HepG2 (cell line): ENCODE results near the gene MRPL10. TPM values are rescaled to one million over a fixed set of nuclear protein-coding genes. Genes with fewer than 3 reads are reported as not detected.
A peak's percentile ranks its signal among the peaks of the same experiment; 100 is the strongest.

Source experiments
- DR1 ChIP-seq: sonication (generic); formaldehyde crosslinking; IDR thresholded peaks from 2 replicates; pipeline ENCODE4 v1.8.0; 2021; ENCODE audit warnings: mild to moderate bottlenecking, missing genetic modification reagents, inconsistent platforms
- MAFK ChIP-seq, 2 experiments: IDR thresholded peaks in 1 of 2; conservative IDR thresholded peaks in 1 of 2; 2 replicates each; pipeline ENCODE4 v1.6.1; 2011; ENCODE audit warnings: improper control_type of control experiment in 2 of 2, low read length in 2 of 2
- NFKB2 ChIP-seq: sonication (generic); formaldehyde crosslinking; IDR thresholded peaks from 2 replicates; pipeline ENCODE4 v1.4.0; 2020; ENCODE audit warnings: missing genetic modification reagents, borderline replicate concordance
- PHF5A ChIP-seq: IDR thresholded peaks from one replicate; pipeline ENCODE4 v1.6.1; 2018; ENCODE audit warnings: low read depth, missing genetic modification reagents; ENCODE audit not compliant: unreplicated experiment
- TOPORS ChIP-seq: sonication (generic); formaldehyde crosslinking; IDR thresholded peaks from 2 replicates; pipeline ENCODE4 v1.8.0; 2023; ENCODE audit warnings: mild to moderate bottlenecking, missing genetic modification reagents
- TRIM22 ChIP-seq: fragments of 450-650 bp; IDR thresholded peaks from 2 replicates; pipeline ENCODE4 v1.6.1; 2017
- USF2 ChIP-seq, 2 experiments: sonication (generic) in 1 of 2; formaldehyde crosslinking in 1 of 2; IDR thresholded peaks; 2 replicates each; pipeline versions ENCODE4 v1.5.1 to v1.6.1; 2011 to 2020; ENCODE audit warnings: borderline replicate concordance in 1 of 2, low read depth in 1 of 2, low read length in 1 of 2, mild to moderate bottlenecking in 1 of 2, missing genetic modification reagents in 1 of 2, moderate library complexity in 1 of 2
- ZBTB8A ChIP-seq: sonication (generic); formaldehyde crosslinking; IDR thresholded peaks from 2 replicates; pipeline ENCODE4 v1.4.0; 2020; ENCODE audit warnings: mild to moderate bottlenecking, low read depth, missing genetic modification reagents, borderline replicate concordance
- ZNF143 ChIP-seq: sonication (generic); formaldehyde crosslinking; IDR thresholded peaks from 2 replicates; pipeline ENCODE4 v1.4.0; 2020; ENCODE audit warnings: missing genetic modification reagents
- ZNF24 ChIP-seq: fragments of 450-650 bp; IDR thresholded peaks from 2 replicates; pipeline ENCODE4 v1.6.1; 2017; ENCODE audit warnings: antibody characterized with exemption, mild to moderate bottlenecking
- ZNF407 ChIP-seq: sonication (generic); formaldehyde crosslinking; IDR thresholded peaks from one replicate; pipeline ENCODE4 v1.5.1; 2020; ENCODE audit warnings: mild to moderate bottlenecking, missing genetic modification reagents; ENCODE audit errors: not compliant biosample characterization
- ZSCAN29 ChIP-seq: sonication (generic); formaldehyde crosslinking; conservative IDR thresholded peaks from 2 replicates; pipeline ENCODE4 v1.4.0; 2020; ENCODE audit warnings: mild to moderate bottlenecking, missing genetic modification reagents
- polyA plus RNA-seq, 8 experiments: library from polyadenylated mRNA; depleted of rRNA in 3 of 8; stranded (reverse) in 7 of 8; unstranded in 1 of 8; fragments of >200 nt; fragmentation: Illumina TruSeq in 4 of 8; extraction: Trizol in 4 of 8; gene quantifications; 2 replicates each; pipeline versions ENCODE4 v1.2.1 to v1.2.3, GENCODE V29; 2011 to 2016; ENCODE audit warnings: low read depth in 4 of 8, missing spikeins in 1 of 8, mixed read lengths in 1 of 8; ENCODE audit not compliant: insufficient read depth in 1 of 8
- total RNA-seq, 5 experiments: library from RNA; depleted of rRNA; stranded (reverse); fragments of >200 nt; fragmentation: Illumina TruSeq; extraction: Trizol; gene quantifications; 2 replicates each; pipeline ENCODE4 v1.2.3, GENCODE V29; 2016; ENCODE audit warnings: low read depth in 1 of 5

MRPL10 gene
- total and polyA plus RNA-seq, 2 of the 13 experiments (the other 11 are each of a cell fraction or from before 2014, with no cell fraction given) = 56.7 to 149 TPM

GRCh38 chr17:47821424-47822391, 9.6 kb downstream of the MRPL10 start, which contains the start of gene OSBPL7 (continued):
- TF ChIP-seq TRIM22 (no peak), USF2 (IDR thresholded peaks at IDR 0.05; ENCODE audit: low read depth, low read length) (no peak), USF2 (CRISPR knock-in tag; IDR thresholded peaks at IDR 0.05; ENCODE audit: borderline replicate concordance) (no peak), NFKB2 (no peak; the same call in 1 of the 2 replicates), ZSCAN29 (CRISPR knock-in tag) (no peak), MAFK (conservative IDR thresholded peaks at IDR 0.05 in 1 of 2, IDR thresholded peaks at IDR 0.05 in 1 of 2; ENCODE audit: low read length in 2 of 2) (no peak), ZBTB8A (CRISPR knock-in tag) (no peak), ZNF24 (no peak), PHF5A (CRISPR knock-in tag) (no peak), ZNF143 (CRISPR knock-in tag) (peak; percentile 68), DR1 (CRISPR knock-in tag) (peak; percentile 43; the same call in 1 of the 2 replicates), TOPORS (no peak), ZNF407 (CRISPR knock-in tag) (peak; percentile 73)
